ENCODE data around the gene GLS.

- TF ChIP-seq CTCF (IDR thresholded peaks at IDR 0.05) (no peak), ZFX (IDR thresholded peaks at IDR 0.05; ENCODE audit: borderline replicate concordance) (no peak)
Observed at GRCh38 chr2:190997526-190998113, 117.0 kb downstream of the GLS start.

Data from 22Rv1 (cell line).